GM12878 (cell line): ENCODE results near the gene MSL3B.

Experiments
- ATAC-seq: fragments of 200-7000 bp; cut with Tn5 transposase; 3 replicates; pipeline ENCODE4 v1.9.1; 2020; ENCODE audit warnings: mild to moderate bottlenecking, moderate library complexity
- BruUV-seq: library from RNA; stranded (reverse); fragments of 400-500 nt; replicated peaks from 2 replicates; lab custom pipeline; 2021; lab: Mats Ljungman, UMichigan
- CTCF ChIA-PET: fragments of 300-600 bp; sonication (Branson Sonifier 250); formaldehyde crosslinking; extraction: SDS; loops from one replicate; lab custom pipeline; 2021; ENCODE audit warnings: inconsistent platforms; lab: Yijun Ruan, JAX
- POLR2A ChIA-PET: fragments of 350-600 bp; formaldehyde crosslinking; extraction: SDS; loops from one replicate; lab custom pipeline; 2021; ENCODE audit warnings: inconsistent platforms; lab: Charles Lee
- RAD21 ChIA-PET: fragments of 300-600 bp; sonication (Branson Sonifier 250); formaldehyde crosslinking; loops from one replicate; lab custom pipeline; 2023; ENCODE audit warnings: antibody characterized with exemption; ENCODE audit not compliant: unreplicated experiment; lab: Charles Lee
- SMC1A ChIA-PET: fragments of 300-600 bp; sonication (Branson Sonifier 250); formaldehyde crosslinking; loops from one replicate; lab custom pipeline; 2023; ENCODE audit not compliant: unreplicated experiment, uncharacterized antibody; lab: Charles Lee
- DNase-seq: peaks from one replicate; pipeline ENCODE4 v3.0.0-alpha.2; 2011; ENCODE audit warnings: low read depth, low spot score
- FAIRE-seq: peaks from 3 replicates; lab custom pipeline; 2011; peaks lifted over from hg19 to GRCh38; lab: Jason Lieb, UNC
- H2AFZ ChIP-seq: 2 replicates; pipeline ENCODE4 v1.6.0; 2011; ENCODE audit warnings: low read depth, low read length, control low read depth; ENCODE audit not compliant: control insufficient read depth
- H3K27ac ChIP-seq: 2 replicates; pipeline ENCODE4 v1.5.1; 2011; ENCODE audit warnings: control low read depth; ENCODE audit not compliant: control insufficient read depth, insufficient read depth
- H3K27me3 ChIP-seq, 2 experiments: replicated peaks in 1 of 2; 2 replicates each; pipeline versions ENCODE4 v1.6.0 to v1.6.1; 2011; ENCODE audit warnings: low read length in 1 of 2; ENCODE audit not compliant: control insufficient read depth in 2 of 2, insufficient read depth in 2 of 2
- H3K36me3 ChIP-seq, 2 experiments: 2 replicates each; pipeline ENCODE4 v1.5.1; 2011; ENCODE audit warnings: low read length in 1 of 2; ENCODE audit not compliant: control insufficient read depth in 2 of 2, insufficient read depth in 2 of 2
- H3K4me1 ChIP-seq: 2 replicates; pipeline ENCODE4 v1.6.1; 2011; ENCODE audit warnings: mild to moderate bottlenecking, low read length, moderate library complexity, mixed read lengths; ENCODE audit not compliant: control insufficient read depth, insufficient read depth
- H3K4me2 ChIP-seq: 2 replicates; pipeline ENCODE4 v1.6.0; 2011; ENCODE audit warnings: control low read depth; ENCODE audit not compliant: control insufficient read depth, insufficient read depth
- H3K4me3 ChIP-seq: fragments of 200-600 bp; sonication (generic); 2 replicates; pipeline ENCODE4 v1.5.1; 2016
- H3K79me2 ChIP-seq: 2 replicates; pipeline ENCODE4 v1.6.0; 2011; ENCODE audit warnings: low read length; ENCODE audit not compliant: control insufficient read depth, insufficient read depth
- H3K9ac ChIP-seq: 2 replicates; pipeline ENCODE4 v1.8.0; 2011; ENCODE audit warnings: low read length, control low read depth, mixed read lengths; ENCODE audit not compliant: control insufficient read depth, insufficient read depth
- H3K9me3 ChIP-seq: replicated peaks from 3 replicates; pipeline ENCODE4 v1.5.1; 2011; ENCODE audit warnings: mild to moderate bottlenecking, low read length; ENCODE audit not compliant: control insufficient read depth, insufficient read depth
- H4K20me1 ChIP-seq: 2 replicates; pipeline ENCODE4 v1.6.0; 2011; ENCODE audit not compliant: control insufficient read depth, insufficient read depth
- BHLHE40 ChIP-seq, 2 experiments: fragments of 450-650 bp in 1 of 2; IDR thresholded peaks; 2 replicates each; pipeline ENCODE4 v1.6.1; 2011 to 2017; ENCODE audit warnings: low read depth in 2 of 2, borderline replicate concordance in 1 of 2, improper control_type of control experiment in 1 of 2, low read length in 1 of 2, mild to moderate bottlenecking in 1 of 2
- BMI1 ChIP-seq: fragments of 450-650 bp; IDR thresholded peaks from 2 replicates; pipeline ENCODE4 v1.6.1; 2016; ENCODE audit warnings: mild to moderate bottlenecking, moderate library complexity, borderline replicate concordance
- JUNB ChIP-seq: IDR thresholded peaks from 2 replicates; pipeline ENCODE4 v1.6.1; 2016; ENCODE audit warnings: antibody characterized with exemption, mild to moderate bottlenecking
- KDM1A ChIP-seq: fragments of 200-600 bp; sonication (generic); IDR thresholded peaks from 2 replicates; pipeline ENCODE4 v1.6.1; 2016; ENCODE audit warnings: borderline replicate concordance
- SMAD5 ChIP-seq: IDR thresholded peaks from 2 replicates; pipeline ENCODE4 v1.6.1; 2016; ENCODE audit warnings: antibody characterized with exemption, low read depth
- WGBS: methylation state at CpG from one replicate; pipeline ENCODE4 v1.1.6; 2016; ENCODE audit warnings: low lambda C conversion rate; ENCODE audit not compliant: insufficient replicate concordance, insufficient coverage; ENCODE audit errors: missing lambda C conversion rate; 5-methylcytosine and 5-hydroxymethylcytosine counted together
- in situ Hi-C: fragments of 300-500 bp; cut with MboI; formaldehyde crosslinking; loops from 9 replicates; pipeline ENCODE4 v1.14.3; 2018; ENCODE audit warnings: mixed read lengths
- intact Hi-C: fragments of 100-400 bp; cut with micrococcal nuclease; formaldehyde crosslinking; loops from one replicate; pipeline ENCODE4 v1.14.2; 2022; ENCODE audit not compliant: unreplicated experiment
- TF ChIP-seq, protein P1 (sequence below), 3 experiments: IDR thresholded peaks in 2 of 3; conservative IDR thresholded peaks in 1 of 3; 2 replicates each; pipeline ENCODE4 v1.5.1; 2011; ENCODE audit warnings: low read depth in 3 of 3, low read length in 3 of 3, mild to moderate bottlenecking in 3 of 3, control low read depth in 2 of 3, moderate library complexity in 2 of 3, inconsistent platforms in 1 of 3, mixed read lengths in 1 of 3; ENCODE audit not compliant: control insufficient read depth in 2 of 3, insufficient read depth in 1 of 3; ENCODE audit errors: extremely low read depth in 1 of 3
- TF ChIP-seq, protein P2 (sequence below): fragments of 450-650 bp; IDR thresholded peaks from 2 replicates; pipeline ENCODE4 v1.6.1; 2017; ENCODE audit warnings: mild to moderate bottlenecking, low read depth, inconsistent platforms; ENCODE audit not compliant: poor library complexity, severe bottlenecking
- TF ChIP-seq, protein P3 (sequence below): fragments of 450-650 bp; IDR thresholded peaks from 2 replicates; pipeline ENCODE4 v1.6.1; 2016; ENCODE audit warnings: mild to moderate bottlenecking

MSL3B gene

DNA sequence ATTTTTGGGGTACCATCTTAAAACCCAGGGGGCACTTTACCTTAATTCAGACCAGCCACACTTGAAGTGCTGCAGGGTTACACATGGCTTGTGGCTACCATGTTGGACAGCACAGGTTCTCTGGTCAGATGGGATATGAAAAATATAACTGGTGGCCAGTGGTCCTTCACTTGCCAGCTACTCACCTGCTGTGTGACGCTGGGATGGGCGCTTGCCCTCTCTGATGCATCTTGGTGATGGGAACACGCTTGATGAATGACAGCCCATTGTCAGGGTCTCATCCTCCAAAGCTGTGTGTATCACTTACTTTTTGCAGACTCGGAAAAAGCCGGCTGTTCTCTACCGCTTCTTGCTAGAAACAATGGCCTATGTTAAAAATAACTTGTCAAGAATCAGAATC lies 36.3 kb downstream of the MSL3B start:
- H4K20me1 ChIP-seq = no peaks in the 10 kb centered on the region
- H3K27me3 ChIP-seq = no peaks in the 10 kb centered on the region
- in situ Hi-C loops (no loop called here), intact Hi-C loops (no loop called here)
- H2AFZ ChIP-seq = no peak overlapping the region
- peaks cover 17 to 23% of the 10 kb centered on the region in 2 experiments; a peak in 3 of 4 replicates for H3K36me3 ChIP-seq
- FAIRE-seq = no peak
- CTCF ChIA-PET = interaction anchor here (0.6 to 1.5 kb wide), 2 partner anchors 26 to 1154 kb away, joined by 3 read pairs; no protein-coding TSS in a partner anchor
- no peaks in the 10 kb centered on the region; the same call in 1 of the 2 replicates for H3K79me2 ChIP-seq
- H3K9ac ChIP-seq = no peak overlapping the region
- TF ChIP-seq SMAD5 = no peak
- TF ChIP-seq JUNB = no peak
- TF ChIP-seq BHLHE40 (IDR thresholded peaks at IDR 0.05; ENCODE audit: borderline replicate concordance in 1 of 2, low read depth in 2 of 2, low read length in 1 of 2) = no peak
- TF ChIP-seq BMI1 = no peak
- TF ChIP-seq KDM1A = no peak
- TF ChIP-seq, protein P1, sequence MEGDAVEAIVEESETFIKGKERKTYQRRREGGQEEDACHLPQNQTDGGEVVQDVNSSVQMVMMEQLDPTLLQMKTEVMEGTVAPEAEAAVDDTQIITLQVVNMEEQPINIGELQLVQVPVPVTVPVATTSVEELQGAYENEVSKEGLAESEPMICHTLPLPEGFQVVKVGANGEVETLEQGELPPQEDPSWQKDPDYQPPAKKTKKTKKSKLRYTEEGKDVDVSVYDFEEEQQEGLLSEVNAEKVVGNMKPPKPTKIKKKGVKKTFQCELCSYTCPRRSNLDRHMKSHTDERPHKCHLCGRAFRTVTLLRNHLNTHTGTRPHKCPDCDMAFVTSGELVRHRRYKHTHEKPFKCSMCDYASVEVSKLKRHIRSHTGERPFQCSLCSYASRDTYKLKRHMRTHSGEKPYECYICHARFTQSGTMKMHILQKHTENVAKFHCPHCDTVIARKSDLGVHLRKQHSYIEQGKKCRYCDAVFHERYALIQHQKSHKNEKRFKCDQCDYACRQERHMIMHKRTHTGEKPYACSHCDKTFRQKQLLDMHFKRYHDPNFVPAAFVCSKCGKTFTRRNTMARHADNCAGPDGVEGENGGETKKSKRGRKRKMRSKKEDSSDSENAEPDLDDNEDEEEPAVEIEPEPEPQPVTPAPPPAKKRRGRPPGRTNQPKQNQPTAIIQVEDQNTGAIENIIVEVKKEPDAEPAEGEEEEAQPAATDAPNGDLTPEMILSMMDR (IDR thresholded peaks at IDR 0.05 in 2 of 3, conservative IDR thresholded peaks at IDR 0.05 in 1 of 3; ENCODE audit: control insufficient read depth in 2 of 3, extremely low read depth in 1 of 3, insufficient read depth in 1 of 3, low read depth in 3 of 3, low read length in 3 of 3) = no peak
- TF ChIP-seq, protein P2, sequence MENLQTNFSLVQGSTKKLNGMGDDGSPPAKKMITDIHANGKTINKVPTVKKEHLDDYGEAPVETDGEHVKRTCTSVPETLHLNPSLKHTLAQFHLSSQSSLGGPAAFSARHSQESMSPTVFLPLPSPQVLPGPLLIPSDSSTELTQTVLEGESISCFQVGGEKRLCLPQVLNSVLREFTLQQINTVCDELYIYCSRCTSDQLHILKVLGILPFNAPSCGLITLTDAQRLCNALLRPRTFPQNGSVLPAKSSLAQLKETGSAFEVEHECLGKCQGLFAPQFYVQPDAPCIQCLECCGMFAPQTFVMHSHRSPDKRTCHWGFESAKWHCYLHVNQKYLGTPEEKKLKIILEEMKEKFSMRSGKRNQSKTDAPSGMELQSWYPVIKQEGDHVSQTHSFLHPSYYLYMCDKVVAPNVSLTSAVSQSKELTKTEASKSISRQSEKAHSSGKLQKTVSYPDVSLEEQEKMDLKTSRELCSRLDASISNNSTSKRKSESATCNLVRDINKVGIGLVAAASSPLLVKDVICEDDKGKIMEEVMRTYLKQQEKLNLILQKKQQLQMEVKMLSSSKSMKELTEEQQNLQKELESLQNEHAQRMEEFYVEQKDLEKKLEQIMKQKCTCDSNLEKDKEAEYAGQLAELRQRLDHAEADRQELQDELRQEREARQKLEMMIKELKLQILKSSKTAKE = no peak
- TF ChIP-seq, protein P3, sequence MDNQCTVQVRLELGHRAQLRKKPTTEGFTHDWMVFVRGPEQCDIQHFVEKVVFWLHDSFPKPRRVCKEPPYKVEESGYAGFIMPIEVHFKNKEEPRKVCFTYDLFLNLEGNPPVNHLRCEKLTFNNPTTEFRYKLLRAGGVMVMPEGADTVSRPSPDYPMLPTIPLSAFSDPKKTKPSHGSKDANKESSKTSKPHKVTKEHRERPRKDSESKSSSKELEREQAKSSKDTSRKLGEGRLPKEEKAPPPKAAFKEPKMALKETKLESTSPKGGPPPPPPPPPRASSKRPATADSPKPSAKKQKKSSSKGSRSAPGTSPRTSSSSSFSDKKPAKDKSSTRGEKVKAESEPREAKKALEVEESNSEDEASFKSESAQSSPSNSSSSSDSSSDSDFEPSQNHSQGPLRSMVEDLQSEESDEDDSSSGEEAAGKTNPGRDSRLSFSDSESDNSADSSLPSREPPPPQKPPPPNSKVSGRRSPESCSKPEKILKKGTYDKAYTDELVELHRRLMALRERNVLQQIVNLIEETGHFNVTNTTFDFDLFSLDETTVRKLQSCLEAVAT = no peak
- TF ChIP-seq, all 136 proteins: peak for 0
- 100% methylated on average over 6 of the region's 6 CpGs for WGBS
- RAD21 ChIA-PET = interaction anchor here (0.6 kb wide), 2 partner anchors 776 to 1128 kb away, joined by 3 to 4 read pairs; no protein-coding TSS in a partner anchor
- Histone ChIP-seq H3K4me2 (no peak overlapping the region), H3K27ac (no peak overlapping the region), H3K9me3 (no peaks in the 10 kb centered on the region), H3K4me3 (no peak overlapping the region), H3K4me1 (no peaks in the 10 kb centered on the region)
- POLR2A ChIA-PET = no interaction called here
- DNase-seq = no peak
- ATAC-seq = no peak
- SMC1A ChIA-PET = no interaction called here
- BruUV-seq = no TSS peak
